ENCODE data around the gene PIRT.

The PIRT gene

GRCh38 chr17:10842658-10843057, 4.8 kb upstream of the PIRT start:
- H3K27ac ChIP-seq (ENCODE audit: low read depth, low read length, poor library complexity, severe bottlenecking) = no peak overlapping the region
- H3K9ac ChIP-seq (ENCODE audit: low read length) = no peak overlapping the region
- no peak overlapping the region for H3K4me3 ChIP-seq (ENCODE audit: low read depth, low read length, poor library complexity, severe bottlenecking)
- H3K79me2 ChIP-seq (ENCODE audit: insufficient read depth, low read length) = no peaks in the 10 kb centered on the region
- TF ChIP-seq EZH2 (IDR thresholded peaks at IDR 0.05; ENCODE audit: borderline replicate concordance, low read length) = no peak
- no peak for TF ChIP-seq CTCF (IDR thresholded peaks at IDR 0.05; ENCODE audit: low read length)
- H2AFZ ChIP-seq (ENCODE audit: low read length) = no peak overlapping the region
- H3K9me3 ChIP-seq (ENCODE audit: low read length) = no peaks in the 10 kb centered on the region
- no peaks in the 10 kb centered on the region for H3K36me3 ChIP-seq (ENCODE audit: insufficient read depth, low read length)
- no peaks in the 10 kb centered on the region for H4K20me1 ChIP-seq (ENCODE audit: insufficient read depth, low read length)
- no peaks in the 10 kb centered on the region for H3K27me3 ChIP-seq (ENCODE audit: insufficient read depth, low read length)
- H3K4me2 ChIP-seq (ENCODE audit: low read length) = no peak overlapping the region
- H3K4me1 ChIP-seq (ENCODE audit: insufficient read depth, low read length, severe bottlenecking) = no peaks in the 10 kb centered on the region
- H3K9me2 ChIP-seq (ENCODE audit: low read depth, low read length) = no peaks in the 10 kb centered on the region
- H3F3A ChIP-seq (ENCODE audit: insufficient read depth, low read length) = no peaks in the 10 kb centered on the region

GRCh38 chr17:10838682-10839081, 795 bp upstream of the PIRT start:
- H3K4me3 ChIP-seq (ENCODE audit: low read depth, low read length, poor library complexity, severe bottlenecking) = no peak overlapping the region
- H3K27me3 ChIP-seq (ENCODE audit: insufficient read depth, low read length) = no peaks in the 10 kb centered on the region
- no peaks in the 10 kb centered on the region for H3K4me1 ChIP-seq (ENCODE audit: insufficient read depth, low read length, severe bottlenecking)
- no peak overlapping the region for H3K9ac ChIP-seq (ENCODE audit: low read length)
- no peak for TF ChIP-seq CTCF (IDR thresholded peaks at IDR 0.05; ENCODE audit: low read length)
- no peak for TF ChIP-seq EZH2 (IDR thresholded peaks at IDR 0.05; ENCODE audit: borderline replicate concordance, low read length)
- H3K27ac ChIP-seq (ENCODE audit: low read depth, low read length, poor library complexity, severe bottlenecking) = no peak overlapping the region
- H3K4me2 ChIP-seq (ENCODE audit: low read length) = no peak overlapping the region
- H3K36me3 ChIP-seq (ENCODE audit: insufficient read depth, low read length) = no peaks in the 10 kb centered on the region
- no peaks in the 10 kb centered on the region for H3F3A ChIP-seq (ENCODE audit: insufficient read depth, low read length)
- no peak overlapping the region for H2AFZ ChIP-seq (ENCODE audit: low read length)
- no peaks in the 10 kb centered on the region for H3K9me2 ChIP-seq (ENCODE audit: low read depth, low read length)
- no peaks in the 10 kb centered on the region for H3K9me3 ChIP-seq (ENCODE audit: low read length)
- H4K20me1 ChIP-seq (ENCODE audit: insufficient read depth, low read length) = no peaks in the 10 kb centered on the region
- no peaks in the 10 kb centered on the region for H3K79me2 ChIP-seq (ENCODE audit: insufficient read depth, low read length)

- H4K20me1 ChIP-seq (ENCODE audit: insufficient read depth, low read length) = no peaks in the 10 kb centered on the region
- no peak overlapping the region for H3K4me2 ChIP-seq (ENCODE audit: low read length)
- H3K9me2 ChIP-seq (ENCODE audit: low read depth, low read length) = no peaks in the 10 kb centered on the region
- no peak overlapping the region for H3K4me3 ChIP-seq (ENCODE audit: low read depth, low read length, poor library complexity, severe bottlenecking)
- no peaks in the 10 kb centered on the region for H3K4me1 ChIP-seq (ENCODE audit: insufficient read depth, low read length, severe bottlenecking)
- H3K9ac ChIP-seq (ENCODE audit: low read length) = no peak overlapping the region
- no peak for TF ChIP-seq CTCF (IDR thresholded peaks at IDR 0.05; ENCODE audit: low read length)
- no peak for TF ChIP-seq EZH2 (IDR thresholded peaks at IDR 0.05; ENCODE audit: borderline replicate concordance, low read length)
- no peak overlapping the region for H3K27ac ChIP-seq (ENCODE audit: low read depth, low read length, poor library complexity, severe bottlenecking)
- no peak overlapping the region for H2AFZ ChIP-seq (ENCODE audit: low read length)
- no peaks in the 10 kb centered on the region for H3K79me2 ChIP-seq (ENCODE audit: insufficient read depth, low read length)
- H3K36me3 ChIP-seq (ENCODE audit: insufficient read depth, low read length) = no peaks in the 10 kb centered on the region
- no peaks in the 10 kb centered on the region for H3F3A ChIP-seq (ENCODE audit: insufficient read depth, low read length)
- H3K27me3 ChIP-seq (ENCODE audit: insufficient read depth, low read length) = no peaks in the 10 kb centered on the region
- no peaks in the 10 kb centered on the region for H3K9me3 ChIP-seq (ENCODE audit: low read length)
Observed at GRCh38 chr17:10836966-10837590, 809 bp downstream of the PIRT start.
